ENCODE results near the gene NANOS2. TPM values are rescaled to one million over a fixed set of nuclear protein-coding genes. Genes with fewer than 3 reads are reported as not detected.
"Not testable (repeated sequence)": the region's sequence is repeated elsewhere in the genome, so short reads cannot be mapped to it uniquely, and the experiment has no call there.

The NANOS2 gene
- total RNA-seq, 1 donor from 2014 or later: not detected

DNA sequence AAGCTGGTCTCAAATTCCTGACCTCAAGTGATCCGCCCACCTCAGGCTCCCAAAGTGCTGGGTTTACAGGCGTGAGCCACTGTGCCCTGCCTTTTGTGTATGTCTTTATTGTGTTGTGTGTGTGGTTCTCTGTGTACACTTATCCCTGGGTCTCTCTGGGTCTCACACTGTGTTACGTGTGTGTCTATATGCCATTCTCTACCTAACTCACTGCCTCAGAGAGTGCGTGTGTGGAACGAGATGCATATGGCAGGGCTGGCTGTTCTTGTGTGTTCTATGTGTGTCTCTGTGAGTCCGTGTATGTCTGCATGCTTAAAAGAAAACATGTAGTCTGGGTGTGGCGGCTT is 40.0 kb downstream of the NANOS2 start:
- H3K27ac ChIP-seq: no peak overlapping the region
- ATAC-seq (no peak), DNase-seq (no peak)
- no peak for TF ChIP-seq CTCF (IDR thresholded peaks at IDR 0.05)
- H3K36me3 ChIP-seq: no peaks in the 10 kb centered on the region
- intact Hi-C loops (cut with DNase I): no loop called here
- no peak overlapping the region for H3K4me3 ChIP-seq
- H3K4me1 ChIP-seq: peaks cover 8% of the 10 kb centered on the region
- no peaks in the 10 kb centered on the region for H3K27me3 ChIP-seq
- H3K9me3 ChIP-seq: no peaks in the 10 kb centered on the region

GRCh38 chr19:45873219-45873772 is 41.3 kb downstream of the NANOS2 start:
- no peak for ATAC-seq
- Histone ChIP-seq H3K4me1 (peaks cover 8% of the 10 kb centered on the region), H3K9me3 (no peaks in the 10 kb centered on the region), H3K27ac (no peak overlapping the region), H3K4me3 (no peak overlapping the region), H3K27me3 (no peaks in the 10 kb centered on the region), H3K36me3 (no peaks in the 10 kb centered on the region)
- no peak for TF ChIP-seq CTCF (IDR thresholded peaks at IDR 0.05)
- intact Hi-C loops (cut with DNase I): no loop called here
- DNase-seq: no peak

GRCh38 chr19:45872095-45872919 is 42.3 kb downstream of the NANOS2 start:
- H3K27me3 ChIP-seq: no peaks in the 10 kb centered on the region
- DNase-seq: no peak
- H3K9me3 ChIP-seq: no peaks in the 10 kb centered on the region
- intact Hi-C loops (cut with DNase I): no loop called here
- no peak for ATAC-seq
- peaks cover 8% of the 10 kb centered on the region for H3K4me1 ChIP-seq
- no peak overlapping the region for H3K27ac ChIP-seq
- no peak for TF ChIP-seq CTCF (IDR thresholded peaks at IDR 0.05)
- H3K36me3 ChIP-seq: no peaks in the 10 kb centered on the region
- no peak overlapping the region for H3K4me3 ChIP-seq

DNA sequence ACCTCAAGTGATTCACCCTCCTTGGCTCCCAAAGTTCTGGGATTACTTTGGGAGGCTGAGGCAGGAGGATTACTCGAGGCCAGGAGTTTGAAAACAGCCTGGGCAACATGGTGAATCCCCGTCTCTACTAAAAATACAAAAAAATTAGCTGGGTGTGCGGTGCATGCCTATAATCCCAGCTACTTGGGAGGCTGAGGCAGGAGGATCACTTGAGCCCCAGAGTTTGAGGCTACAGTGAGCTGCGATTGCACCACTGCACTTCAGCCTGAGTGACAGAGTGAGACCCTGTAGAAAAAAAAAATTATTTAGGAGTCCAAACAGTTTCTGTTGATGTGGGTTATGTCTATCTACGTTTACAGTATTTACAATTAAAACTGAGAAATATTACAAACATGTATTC is 43.8 kb downstream of the NANOS2 start:
- no peaks in the 10 kb centered on the region for H3K4me1 ChIP-seq
- intact Hi-C loops (cut with DNase I): no loop called here
- no peaks in the 10 kb centered on the region for H3K36me3 ChIP-seq
- TF ChIP-seq CTCF (IDR thresholded peaks at IDR 0.05): no peak
- DNase-seq (no peak), ATAC-seq (no peak)
- no peak overlapping the region for H3K4me3 ChIP-seq
- no peak overlapping the region for H3K27ac ChIP-seq
- no peaks in the 10 kb centered on the region for H3K9me3 ChIP-seq
- no peaks in the 10 kb centered on the region for H3K27me3 ChIP-seq

GRCh38 chr19:45867241-45867640 is 47.3 kb downstream of the NANOS2 start:
- H3K36me3 ChIP-seq; H3K9me3 ChIP-seq; H3K4me3 ChIP-seq; intact Hi-C loops (cut with DNase I); ATAC-seq; DNase-seq; H3K4me1 ChIP-seq; H3K27ac ChIP-seq: not testable (repeated sequence)
- H3K27me3 ChIP-seq: peaks cover 16% of the 10 kb centered on the region

- Histone ChIP-seq H3K36me3 (no peaks in the 10 kb centered on the region), H3K27ac (no peak overlapping the region), H3K27me3 (peaks cover 16% of the 10 kb centered on the region), H3K4me1 (peaks cover 16% of the 10 kb centered on the region), H3K4me3 (no peak overlapping the region), H3K9me3 (no peaks in the 10 kb centered on the region)
- no peak for DNase-seq
- no peak for ATAC-seq
- no peak for TF ChIP-seq CTCF (IDR thresholded peaks at IDR 0.05)
- intact Hi-C loops (cut with DNase I): no loop called here
Observed at GRCh38 chr19:45866400-45867176, 48.0 kb downstream of the NANOS2 start.

Measured in upper lobe of right lung (tissue), 1 donor.